Lower leg skin (tissue), 4 donors: Measurements from ENCODE around the gene SLC4A8. TPM values are rescaled to one million over a fixed set of nuclear protein-coding genes. Genes with fewer than 3 reads are reported as not detected.
"Not testable (repeated sequence)": the region's sequence is repeated elsewhere in the genome, so short reads cannot be mapped to it uniquely, and the experiment has no call there.

Source experiments
- DNase-seq, 2 donors: peaks; one replicate each; pipeline ENCODE4 v3.0.0-alpha.2; 2019; ENCODE audit warnings: low spot score in 2 of 2
- H3K4me3 ChIP-seq: fragments of 200-600 bp; sonication (generic); 2 replicates; pipeline ENCODE4 v1.5.1; 2017; ENCODE audit warnings: mild to moderate bottlenecking, low read depth; ENCODE audit not compliant: poor library complexity, severe bottlenecking
- POLR2A ChIP-seq, 2 donors: fragments of 450-650 bp; IDR thresholded peaks; one replicate each; pipeline ENCODE4 v1.6.1; 2016 to 2017; ENCODE audit warnings: antibody characterized with exemption in 2 of 2, mild to moderate bottlenecking in 1 of 2, moderate library complexity in 1 of 2
- WGBS, 2 donors: methylation state at CpG; one replicate each; pipeline ENCODE4 v1.1.5; 2018; 5-methylcytosine and 5-hydroxymethylcytosine counted together
- intact Hi-C: fragments of 100-400 bp; cut with DNase I; formaldehyde crosslinking; loops from one replicate; pipeline ENCODE4 v1.15.0; 2023; ENCODE audit warnings: low total_unique reads
- total RNA-seq, 4 donors: library from RNA; depleted of rRNA; stranded (reverse); fragments of >200 nt; gene quantifications; one replicate each; pipeline ENCODE4 v1.1.0, GENCODE V29; 2016
- TF ChIP-seq, protein P1 (sequence below), 3 donors: fragments of 450-650 bp; IDR thresholded peaks; one replicate each; pipeline ENCODE4 v1.5.1; 2016; ENCODE audit warnings: antibody characterized with exemption in 3 of 3, mild to moderate bottlenecking in 3 of 3, moderate library complexity in 2 of 3

The SLC4A8 gene
- total RNA-seq, 4 donors from 2014 or later: 0.04 to 0.13 (median 0.06) TPM

- intact Hi-C loops: no loop called here
- TF ChIP-seq, protein P1, sequence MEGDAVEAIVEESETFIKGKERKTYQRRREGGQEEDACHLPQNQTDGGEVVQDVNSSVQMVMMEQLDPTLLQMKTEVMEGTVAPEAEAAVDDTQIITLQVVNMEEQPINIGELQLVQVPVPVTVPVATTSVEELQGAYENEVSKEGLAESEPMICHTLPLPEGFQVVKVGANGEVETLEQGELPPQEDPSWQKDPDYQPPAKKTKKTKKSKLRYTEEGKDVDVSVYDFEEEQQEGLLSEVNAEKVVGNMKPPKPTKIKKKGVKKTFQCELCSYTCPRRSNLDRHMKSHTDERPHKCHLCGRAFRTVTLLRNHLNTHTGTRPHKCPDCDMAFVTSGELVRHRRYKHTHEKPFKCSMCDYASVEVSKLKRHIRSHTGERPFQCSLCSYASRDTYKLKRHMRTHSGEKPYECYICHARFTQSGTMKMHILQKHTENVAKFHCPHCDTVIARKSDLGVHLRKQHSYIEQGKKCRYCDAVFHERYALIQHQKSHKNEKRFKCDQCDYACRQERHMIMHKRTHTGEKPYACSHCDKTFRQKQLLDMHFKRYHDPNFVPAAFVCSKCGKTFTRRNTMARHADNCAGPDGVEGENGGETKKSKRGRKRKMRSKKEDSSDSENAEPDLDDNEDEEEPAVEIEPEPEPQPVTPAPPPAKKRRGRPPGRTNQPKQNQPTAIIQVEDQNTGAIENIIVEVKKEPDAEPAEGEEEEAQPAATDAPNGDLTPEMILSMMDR (IDR thresholded peaks at IDR 0.05): no peak
- TF ChIP-seq POLR2A (IDR thresholded peaks at IDR 0.05): no peak
- WGBS, 2 donors: 67 to 76% methylated on average over 3 of the region's 3 CpGs
Observed at GRCh38 chr12:51504851-51505250, 80.2 kb downstream of the SLC4A8 start.

GRCh38 chr12:51505360-51506105, 80.9 kb downstream of the SLC4A8 start:
- intact Hi-C loops: no loop called here
- 61% methylated on average over 6 of the region's 6 CpGs for WGBS, 2 donors
- no peak for TF ChIP-seq POLR2A (IDR thresholded peaks at IDR 0.05)
- TF ChIP-seq, protein P1 (IDR thresholded peaks at IDR 0.05): no peak
- H3K4me3 ChIP-seq: no peak overlapping the region
- DNase-seq: no peak

More at GRCh38 chr12:51504851-51505250, 80.2 kb downstream of the SLC4A8 start:
- DNase-seq: no peak
- no peak overlapping the region for H3K4me3 ChIP-seq

DNA sequence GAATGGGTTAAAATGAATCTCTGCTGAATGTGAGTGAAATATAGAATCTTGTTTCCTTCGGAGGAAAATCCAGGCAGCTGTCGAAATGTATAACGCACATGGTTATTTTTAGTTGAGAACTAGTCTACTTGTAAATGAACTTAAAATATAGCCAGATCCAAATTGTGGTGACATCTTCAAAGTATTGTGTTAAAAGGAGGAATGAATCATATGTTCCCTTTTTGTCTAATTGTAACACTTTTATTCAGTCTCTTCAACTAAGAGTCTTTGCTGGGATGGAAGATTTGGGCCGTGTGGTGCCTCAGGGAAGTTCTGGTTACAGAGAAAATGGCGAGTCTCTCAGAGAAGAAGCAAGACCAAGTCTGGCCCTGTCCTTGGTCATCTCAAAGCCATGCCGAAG, 82.5 kb downstream of the SLC4A8 start:
- intact Hi-C loops: no loop called here
- 73 to 74% methylated on average over 6 of the region's 6 CpGs for WGBS, 2 donors
- no peak for TF ChIP-seq POLR2A (IDR thresholded peaks at IDR 0.05)
- no peak overlapping the region for H3K4me3 ChIP-seq
- no peak for DNase-seq

- intact Hi-C loops: no loop called here
- DNase-seq: no peak
- 80 to 93% methylated on average over 5 of the region's 5 CpGs for WGBS, 2 donors
- no peak overlapping the region for H3K4me3 ChIP-seq
- TF ChIP-seq, protein P1 (IDR thresholded peaks at IDR 0.05): no peak
- no peak for TF ChIP-seq POLR2A (IDR thresholded peaks at IDR 0.05)
Observed at GRCh38 chr12:51508285-51508684, 83.7 kb downstream of the SLC4A8 start.

- H3K4me3 ChIP-seq: no peak overlapping the region
- WGBS, 2 donors: 91 to 92% methylated on average over 7 of the region's 7 CpGs
- no peak for DNase-seq
- no peak for TF ChIP-seq POLR2A (IDR thresholded peaks at IDR 0.05)
- TF ChIP-seq, protein P1 (IDR thresholded peaks at IDR 0.05): no peak
- intact Hi-C loops: no loop called here
Observed at GRCh38 chr12:51511546-51512260, 87.1 kb downstream of the SLC4A8 start.

GRCh38 chr12:51512438-51512837, 87.8 kb downstream of the SLC4A8 start:
- no peak for DNase-seq
- WGBS, 2 donors: 89 to 91% methylated on average over 2 of the region's 2 CpGs
- no peak overlapping the region for H3K4me3 ChIP-seq
- TF ChIP-seq, protein P1 (IDR thresholded peaks at IDR 0.05): no peak
- no peak for TF ChIP-seq POLR2A (IDR thresholded peaks at IDR 0.05)
- intact Hi-C loops: no loop called here

DNA sequence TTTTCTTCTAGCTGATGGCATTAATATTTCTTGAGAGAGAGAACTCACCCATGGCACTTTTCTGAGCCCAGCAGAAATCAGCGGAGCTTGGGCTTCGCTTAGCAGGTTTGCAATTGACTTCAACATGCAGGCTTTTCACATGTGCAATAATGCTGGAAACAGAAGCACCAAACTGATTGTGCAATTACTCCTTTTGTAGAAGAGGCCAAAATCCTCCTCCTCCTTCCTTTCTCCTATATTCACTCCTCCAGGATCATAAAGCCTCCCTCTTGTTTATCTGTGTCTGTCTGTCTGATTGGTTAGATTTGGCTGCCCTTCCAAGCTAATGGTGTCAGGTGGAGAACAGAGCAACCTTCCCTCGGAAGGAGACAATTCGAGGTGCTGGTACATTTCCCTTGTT, 90.4 kb downstream of the SLC4A8 start:
- H3K4me3 ChIP-seq, intact Hi-C loops: not testable (repeated sequence)
- 63 to 76% methylated on average over 4 of the region's 4 CpGs for WGBS, 2 donors
- peak in 1 of 2 donors; percentile 10 for DNase-seq
